K562 (cell line): ENCODE measurements around the gene CDK14.

Experiments used
- EZH2 ChIP-seq: IDR thresholded peaks from 2 replicates; pipeline ENCODE4 v1.6.1; 2012; ENCODE audit warnings: low read depth, mild to moderate bottlenecking, inconsistent platforms, low read length, borderline replicate concordance
- MAFK ChIP-seq: IDR thresholded peaks from 2 replicates; pipeline ENCODE4 v1.6.1; 2011; ENCODE audit warnings: low read length, improper control_type of control experiment
- POLR2A ChIP-seq: fragments of 450-650 bp; conservative IDR thresholded peaks from 2 replicates; pipeline ENCODE4 v1.6.1; 2016
- SMAD3 ChIP-seq: fragments of 450-650 bp; formaldehyde crosslinking; conservative IDR thresholded peaks from 2 replicates; pipeline ENCODE4 v1.4.0; 2020; ENCODE audit warnings: mild to moderate bottlenecking
- SPI1 ChIP-seq: IDR thresholded peaks from 2 replicates; pipeline ENCODE4 v1.6.1; 2011; ENCODE audit warnings: low read depth, low read length, control low read depth, borderline replicate concordance
- TAF1 ChIP-seq: IDR thresholded peaks from 2 replicates; pipeline ENCODE4 v1.6.1; 2011; ENCODE audit warnings: mild to moderate bottlenecking, low read length, moderate library complexity; ENCODE audit not compliant: insufficient read depth, control insufficient read depth, severe bottlenecking; ENCODE audit errors: extremely low read depth
- ZNF785 ChIP-seq: fragments of 250-450 bp; sonication (Bioruptor Pico); IDR thresholded peaks from 2 replicates; pipeline ENCODE4 v1.4.0; 2020; ENCODE audit warnings: mild to moderate bottlenecking
- TF ChIP-seq, protein P1 (sequence below): sonication (generic); IDR thresholded peaks from 2 replicates; pipeline ENCODE4 v1.6.1; 2016
- TF ChIP-seq, protein P2 (sequence below), 2 experiments: fragments of 200-800 bp in 1 of 2; sonication (Bioruptor generic) in 1 of 2; sonication (generic) in 1 of 2; formaldehyde crosslinking in 1 of 2; IDR thresholded peaks in 1 of 2; conservative IDR thresholded peaks in 1 of 2; 2 replicates each; pipeline versions ENCODE4 v1.5.0 to v1.6.1; 2016 to 2020; ENCODE audit warnings: missing compliant biosample characterization in 1 of 2, missing genetic modification characterization in 1 of 2, missing genetic modification reagents in 1 of 2
- TF ChIP-seq, protein P3 (sequence below), 3 experiments: IDR thresholded peaks in 2 of 3; conservative IDR thresholded peaks in 1 of 3; 2 replicates each; pipeline ENCODE4 v1.5.1; 2011 to 2012; ENCODE audit warnings: low read length in 3 of 3, mild to moderate bottlenecking in 3 of 3, control low read depth in 2 of 3, improper control_type of control experiment in 1 of 3, inconsistent platforms in 1 of 3, low read depth in 1 of 3, mixed read lengths in 1 of 3, moderate library complexity in 1 of 3; ENCODE audit not compliant: insufficient read depth in 2 of 3

GRCh38 chr7:91201442-91202113, 605.5 kb downstream of the CDK14 start:
- no peak for TF ChIP-seq MAFK
- TF ChIP-seq, protein P1, sequence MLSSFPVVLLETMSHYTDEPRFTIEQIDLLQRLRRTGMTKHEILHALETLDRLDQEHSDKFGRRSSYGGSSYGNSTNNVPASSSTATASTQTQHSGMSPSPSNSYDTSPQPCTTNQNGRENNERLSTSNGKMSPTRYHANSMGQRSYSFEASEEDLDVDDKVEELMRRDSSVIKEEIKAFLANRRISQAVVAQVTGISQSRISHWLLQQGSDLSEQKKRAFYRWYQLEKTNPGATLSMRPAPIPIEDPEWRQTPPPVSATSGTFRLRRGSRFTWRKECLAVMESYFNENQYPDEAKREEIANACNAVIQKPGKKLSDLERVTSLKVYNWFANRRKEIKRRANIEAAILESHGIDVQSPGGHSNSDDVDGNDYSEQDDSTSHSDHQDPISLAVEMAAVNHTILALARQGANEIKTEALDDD: no peak
- no peak for TF ChIP-seq SPI1
- TF ChIP-seq, protein P2, sequence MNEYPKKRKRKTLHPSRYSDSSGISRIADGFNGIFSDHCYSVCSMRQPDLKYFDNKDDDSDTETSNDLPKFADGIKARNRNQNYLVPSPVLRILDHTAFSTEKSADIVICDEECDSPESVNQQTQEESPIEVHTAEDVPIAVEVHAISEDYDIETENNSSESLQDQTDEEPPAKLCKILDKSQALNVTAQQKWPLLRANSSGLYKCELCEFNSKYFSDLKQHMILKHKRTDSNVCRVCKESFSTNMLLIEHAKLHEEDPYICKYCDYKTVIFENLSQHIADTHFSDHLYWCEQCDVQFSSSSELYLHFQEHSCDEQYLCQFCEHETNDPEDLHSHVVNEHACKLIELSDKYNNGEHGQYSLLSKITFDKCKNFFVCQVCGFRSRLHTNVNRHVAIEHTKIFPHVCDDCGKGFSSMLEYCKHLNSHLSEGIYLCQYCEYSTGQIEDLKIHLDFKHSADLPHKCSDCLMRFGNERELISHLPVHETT (CRISPR knock-in tag; conservative IDR thresholded peaks at IDR 0.05 in 1 of 2, IDR thresholded peaks at IDR 0.05 in 1 of 2): no peak
- TF ChIP-seq POLR2A: no peak
- TF ChIP-seq ZNF785: no peak
- no peak for TF ChIP-seq SMAD3 (CRISPR knock-in tag)
- no peak for TF ChIP-seq EZH2
- TF ChIP-seq TAF1: no peak
- TF ChIP-seq, protein P3, sequence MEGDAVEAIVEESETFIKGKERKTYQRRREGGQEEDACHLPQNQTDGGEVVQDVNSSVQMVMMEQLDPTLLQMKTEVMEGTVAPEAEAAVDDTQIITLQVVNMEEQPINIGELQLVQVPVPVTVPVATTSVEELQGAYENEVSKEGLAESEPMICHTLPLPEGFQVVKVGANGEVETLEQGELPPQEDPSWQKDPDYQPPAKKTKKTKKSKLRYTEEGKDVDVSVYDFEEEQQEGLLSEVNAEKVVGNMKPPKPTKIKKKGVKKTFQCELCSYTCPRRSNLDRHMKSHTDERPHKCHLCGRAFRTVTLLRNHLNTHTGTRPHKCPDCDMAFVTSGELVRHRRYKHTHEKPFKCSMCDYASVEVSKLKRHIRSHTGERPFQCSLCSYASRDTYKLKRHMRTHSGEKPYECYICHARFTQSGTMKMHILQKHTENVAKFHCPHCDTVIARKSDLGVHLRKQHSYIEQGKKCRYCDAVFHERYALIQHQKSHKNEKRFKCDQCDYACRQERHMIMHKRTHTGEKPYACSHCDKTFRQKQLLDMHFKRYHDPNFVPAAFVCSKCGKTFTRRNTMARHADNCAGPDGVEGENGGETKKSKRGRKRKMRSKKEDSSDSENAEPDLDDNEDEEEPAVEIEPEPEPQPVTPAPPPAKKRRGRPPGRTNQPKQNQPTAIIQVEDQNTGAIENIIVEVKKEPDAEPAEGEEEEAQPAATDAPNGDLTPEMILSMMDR (IDR thresholded peaks at IDR 0.05 in 2 of 3, conservative IDR thresholded peaks at IDR 0.05 in 1 of 3; ENCODE audit: insufficient read depth in 2 of 3, low read depth in 1 of 3, low read length in 3 of 3): no peak
